SU-DHL-6 (cell line): ENCODE results near the gene SRRM2.

Experiments
- H2AFZ ChIP-seq: fragments of 200-600 bp; sonication (generic); 2 replicates; pipeline ENCODE4 v1.6.1; 2014; ENCODE audit warnings: low read depth, mild to moderate bottlenecking, moderate library complexity, mixed read lengths, antibody characterized with exemption, low read length; ENCODE audit not compliant: severe bottlenecking
- H3F3A ChIP-seq: fragments of 200-600 bp; shearing (Covaris generic); 2 replicates; pipeline ENCODE4 v1.6.0; 2016; ENCODE audit warnings: antibody characterized with exemption, mild to moderate bottlenecking; ENCODE audit not compliant: insufficient read depth
- H3K27ac ChIP-seq: fragments of 200-600 bp; sonication (generic); 2 replicates; pipeline ENCODE4 v1.5.1; 2016; ENCODE audit warnings: low read depth, mild to moderate bottlenecking, low read length, moderate library complexity, mixed read lengths
- H3K27me3 ChIP-seq: fragments of 200-600 bp; sonication (generic), shearing (Covaris generic); 2 replicates; pipeline ENCODE4 v1.6.0; 2014; ENCODE audit warnings: mild to moderate bottlenecking, low read length
- H3K36me3 ChIP-seq: fragments of 200-600 bp; sonication (generic); 2 replicates; pipeline ENCODE4 v1.6.1; 2014; ENCODE audit warnings: mild to moderate bottlenecking, low read length, mixed read lengths
- H3K4me2 ChIP-seq: fragments of 300-600, 200-600 bp; shearing (Covaris generic), sonication (generic); 2 replicates; pipeline ENCODE4 v1.6.0; 2014; ENCODE audit warnings: low read length, low read depth, mild to moderate bottlenecking; ENCODE audit not compliant: poor library complexity, severe bottlenecking
- H3K4me3 ChIP-seq: fragments of 200-600 bp; sonication (generic); 2 replicates; pipeline ENCODE4 v1.5.1; 2014; ENCODE audit warnings: antibody characterized with exemption, low read length, mild to moderate bottlenecking, mixed read lengths; ENCODE audit not compliant: insufficient read depth, poor library complexity, severe bottlenecking
- H3K79me2 ChIP-seq: fragments of 200-600 bp; sonication (generic); 2 replicates; pipeline ENCODE4 v1.6.1; 2014; ENCODE audit warnings: mild to moderate bottlenecking, low read length, moderate library complexity; ENCODE audit not compliant: insufficient read depth
- H3K9ac ChIP-seq: fragments of 200-600 bp; sonication (generic); 2 replicates; pipeline ENCODE4 v1.7.0; 2014; ENCODE audit warnings: mild to moderate bottlenecking, low read length
- H3K9me2 ChIP-seq: fragments of 200-600 bp; sonication (generic); replicated peaks from 2 replicates; pipeline ENCODE4 v1.6.1; 2014; ENCODE audit warnings: low read length; ENCODE audit not compliant: insufficient read depth
- H3K9me3 ChIP-seq: fragments of 200-600 bp; sonication (generic); 2 replicates; pipeline ENCODE4 v1.6.1; 2014; ENCODE audit warnings: low read length, mixed read lengths; ENCODE audit not compliant: insufficient read depth
- H4K20me1 ChIP-seq: fragments of 200-600 bp; sonication (generic); 2 replicates; pipeline ENCODE4 v1.6.1; 2014; ENCODE audit warnings: low read depth, mild to moderate bottlenecking, antibody characterized with exemption, low read length, moderate library complexity, mixed read lengths
- CTCF ChIP-seq: fragments of 200-600 bp; sonication (generic); IDR thresholded peaks from one replicate; pipeline ENCODE4 v1.5.1; 2017; ENCODE audit warnings: antibody characterized with exemption, mild to moderate bottlenecking, low read length, moderate library complexity; ENCODE audit not compliant: insufficient read depth, poor library complexity, severe bottlenecking
- EZH2phosphoT487 ChIP-seq: fragments of 200-600 bp; sonication (generic), shearing (Covaris generic); conservative IDR thresholded peaks from 2 replicates; pipeline ENCODE4 v1.6.1; 2018; ENCODE audit warnings: mild to moderate bottlenecking, antibody characterized with exemption, low read length, moderate library complexity, mixed read lengths

The SRRM2 gene

GRCh38 chr16:2737238-2737605 is 15.2 kb upstream of the SRRM2 start:
- Histone ChIP-seq H3K4me3 (no peak overlapping the region), H3K4me2 (no peak overlapping the region), H4K20me1 (no peaks in the 10 kb centered on the region), H3K9me3 (no peaks in the 10 kb centered on the region), H3K27ac (no peak overlapping the region), H3F3A (no peaks in the 10 kb centered on the region), H3K27me3 (no peaks in the 10 kb centered on the region), H3K79me2 (no peaks in the 10 kb centered on the region), H3K9ac (no peak overlapping the region), H3K9me2 (no peaks in the 10 kb centered on the region), H3K36me3 (no peaks in the 10 kb centered on the region), H2AFZ (no peak overlapping the region)
- TF ChIP-seq CTCF (no peak), EZH2phosphoT487 (no peak)

GRCh38 chr16:2737895-2738418 is 14.5 kb upstream of the SRRM2 start:
- Histone ChIP-seq H3K9me3 (no peaks in the 10 kb centered on the region), H3K9me2 (no peaks in the 10 kb centered on the region), H2AFZ (no peak overlapping the region), H3K9ac (no peak overlapping the region), H3K27me3 (no peaks in the 10 kb centered on the region), H3K27ac (no peak overlapping the region), H3F3A (no peaks in the 10 kb centered on the region), H3K4me2 (no peak overlapping the region), H3K36me3 (no peaks in the 10 kb centered on the region), H4K20me1 (no peaks in the 10 kb centered on the region), H3K4me3 (no peak overlapping the region), H3K79me2 (no peaks in the 10 kb centered on the region)
- TF ChIP-seq EZH2phosphoT487: no peak
- TF ChIP-seq CTCF: no peak

- Histone ChIP-seq H3K9me2 (no peaks in the 10 kb centered on the region), H3K4me2 (no peak overlapping the region), H3K79me2 (no peaks in the 10 kb centered on the region), H4K20me1 (no peaks in the 10 kb centered on the region), H2AFZ (no peak overlapping the region), H3K4me3 (no peak overlapping the region), H3K36me3 (no peaks in the 10 kb centered on the region), H3K9ac (no peak overlapping the region), H3F3A (no peaks in the 10 kb centered on the region), H3K27me3 (no peaks in the 10 kb centered on the region), H3K27ac (no peak overlapping the region), H3K9me3 (no peaks in the 10 kb centered on the region)
- no peak for TF ChIP-seq CTCF
- TF ChIP-seq EZH2phosphoT487: no peak
Observed at GRCh38 chr16:2738615-2739014, 13.8 kb upstream of the SRRM2 start.
